ENCODE measurements around the gene SEPTIN5.

DNA sequence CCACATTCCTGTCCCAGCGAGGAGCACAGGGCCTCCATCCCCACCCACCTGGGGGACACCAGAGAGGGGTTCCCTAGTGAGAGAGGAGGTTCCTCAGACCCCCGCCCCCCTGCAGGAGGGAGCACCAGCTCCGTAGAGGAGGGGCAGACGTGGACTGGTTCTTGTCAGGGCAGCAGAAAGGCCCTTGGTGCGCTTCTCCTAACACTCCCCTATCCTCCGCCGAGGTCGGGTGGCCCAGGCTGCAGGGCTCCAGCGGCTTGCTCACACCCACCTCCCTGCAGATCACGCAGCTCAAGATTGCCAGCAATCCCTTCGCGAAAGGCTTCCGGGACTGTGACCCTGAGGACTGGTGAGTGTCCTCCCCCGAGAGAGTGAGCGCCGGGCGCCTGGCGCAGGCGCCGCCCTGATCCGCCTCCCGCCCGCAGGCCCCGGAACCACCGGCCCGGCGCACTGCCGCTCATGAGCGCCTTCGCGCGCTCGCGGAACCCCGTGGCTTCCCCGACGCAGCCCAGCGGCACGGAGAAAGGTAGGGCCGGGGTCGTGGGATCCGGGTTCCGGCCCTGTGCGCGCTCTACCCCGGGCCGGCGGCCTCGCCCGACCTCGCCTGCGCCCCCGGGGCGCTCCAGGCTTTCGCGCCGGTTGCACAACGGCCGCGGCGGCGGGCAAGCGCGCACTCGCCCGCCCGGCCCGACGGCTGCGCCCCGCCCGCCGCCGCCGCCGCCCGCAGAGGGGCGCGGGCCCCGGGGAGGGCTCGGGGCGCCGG is 51.4 kb downstream of the SEPTIN5 start:
- TF ChIP-seq, protein P1, sequence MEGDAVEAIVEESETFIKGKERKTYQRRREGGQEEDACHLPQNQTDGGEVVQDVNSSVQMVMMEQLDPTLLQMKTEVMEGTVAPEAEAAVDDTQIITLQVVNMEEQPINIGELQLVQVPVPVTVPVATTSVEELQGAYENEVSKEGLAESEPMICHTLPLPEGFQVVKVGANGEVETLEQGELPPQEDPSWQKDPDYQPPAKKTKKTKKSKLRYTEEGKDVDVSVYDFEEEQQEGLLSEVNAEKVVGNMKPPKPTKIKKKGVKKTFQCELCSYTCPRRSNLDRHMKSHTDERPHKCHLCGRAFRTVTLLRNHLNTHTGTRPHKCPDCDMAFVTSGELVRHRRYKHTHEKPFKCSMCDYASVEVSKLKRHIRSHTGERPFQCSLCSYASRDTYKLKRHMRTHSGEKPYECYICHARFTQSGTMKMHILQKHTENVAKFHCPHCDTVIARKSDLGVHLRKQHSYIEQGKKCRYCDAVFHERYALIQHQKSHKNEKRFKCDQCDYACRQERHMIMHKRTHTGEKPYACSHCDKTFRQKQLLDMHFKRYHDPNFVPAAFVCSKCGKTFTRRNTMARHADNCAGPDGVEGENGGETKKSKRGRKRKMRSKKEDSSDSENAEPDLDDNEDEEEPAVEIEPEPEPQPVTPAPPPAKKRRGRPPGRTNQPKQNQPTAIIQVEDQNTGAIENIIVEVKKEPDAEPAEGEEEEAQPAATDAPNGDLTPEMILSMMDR (IDR thresholded peaks at IDR 0.05; ENCODE audit: insufficient read depth, low read length, poor library complexity, severe bottlenecking): no peak
- TF ChIP-seq EZH2phosphoT487 (conservative IDR thresholded peaks at IDR 0.05; ENCODE audit: low read length): no peak

Measured in SU-DHL-6 (cell line).